NT2/D1 (cell line): Measurements from ENCODE around the gene BSPRY.

Experiments
- DNase-seq: peaks from one replicate; pipeline ENCODE4 v3.0.0-alpha.2; 2011; ENCODE audit warnings: low read depth, low spot score
- H3K27me3 ChIP-seq: 2 replicates; pipeline ENCODE4 v1.6.0; 2011; ENCODE audit warnings: mild to moderate bottlenecking; ENCODE audit not compliant: insufficient read length, insufficient read depth
- H3K36me3 ChIP-seq: 2 replicates; pipeline ENCODE4 v1.6.1; 2011; ENCODE audit warnings: mild to moderate bottlenecking, low read length, mixed read lengths; ENCODE audit not compliant: insufficient read depth, insufficient read length
- H3K4me1 ChIP-seq: 2 replicates; pipeline ENCODE4 v1.5.1; 2011; ENCODE audit not compliant: insufficient read depth, insufficient read length
- H3K4me3 ChIP-seq: 2 replicates; pipeline ENCODE4 v1.5.1; 2011; ENCODE audit warnings: low read depth; ENCODE audit not compliant: insufficient read length
- H3K9ac ChIP-seq: 2 replicates; pipeline ENCODE4 v1.6.0; 2011; ENCODE audit warnings: low read depth; ENCODE audit not compliant: insufficient read length
- H3K9me3 ChIP-seq: 2 replicates; pipeline ENCODE4 v1.5.1; 2011; ENCODE audit warnings: mild to moderate bottlenecking, low read length; ENCODE audit not compliant: insufficient read depth
- SUZ12 ChIP-seq: IDR thresholded peaks from 2 replicates; pipeline ENCODE4 v1.6.1; 2011; ENCODE audit not compliant: insufficient read length, insufficient read depth; ENCODE audit errors: extremely low read depth
- YY1 ChIP-seq: IDR thresholded peaks from 2 replicates; pipeline ENCODE4 v1.6.1; 2011; ENCODE audit not compliant: insufficient read length, insufficient read depth
- ZNF274 ChIP-seq: IDR thresholded peaks from 2 replicates; pipeline ENCODE4 v1.6.1; 2011; ENCODE audit warnings: mild to moderate bottlenecking, low read depth, low read length

The BSPRY gene

GRCh38 chr9:113310538-113310937, 38.8 kb upstream of the BSPRY start:
- DNase-seq: no peak
- Histone ChIP-seq H3K36me3 (no peaks in the 10 kb centered on the region), H3K9me3 (no peaks in the 10 kb centered on the region), H3K27me3 (no peaks in the 10 kb centered on the region), H3K4me1 (peaks cover 3% of the 10 kb centered on the region), H3K9ac (no peak overlapping the region), H3K4me3 (no peak overlapping the region)
- TF ChIP-seq ZNF274: no peak
- TF ChIP-seq YY1: no peak
- TF ChIP-seq SUZ12: no peak

GRCh38 chr9:113311961-113312360, 37.4 kb upstream of the BSPRY start:
- DNase-seq: no peak
- H3K4me1 ChIP-seq: peaks cover 3% of the 10 kb centered on the region
- H3K4me3 ChIP-seq: no peak overlapping the region
- no peaks in the 10 kb centered on the region for H3K36me3 ChIP-seq
- no peaks in the 10 kb centered on the region for H3K27me3 ChIP-seq
- no peak overlapping the region for H3K9ac ChIP-seq
- TF ChIP-seq ZNF274 (no peak), YY1 (no peak), SUZ12 (no peak)
- H3K9me3 ChIP-seq: no peaks in the 10 kb centered on the region

- TF ChIP-seq ZNF274: no peak
- TF ChIP-seq YY1: no peak
- TF ChIP-seq SUZ12: no peak
- Histone ChIP-seq H3K9ac (no peak overlapping the region), H3K36me3 (no peaks in the 10 kb centered on the region), H3K9me3 (no peaks in the 10 kb centered on the region), H3K27me3 (no peaks in the 10 kb centered on the region), H3K4me1 (no peaks in the 10 kb centered on the region), H3K4me3 (no peak overlapping the region)
- DNase-seq: no peak
Observed at GRCh38 chr9:113313261-113313660, 36.1 kb upstream of the BSPRY start.

- Histone ChIP-seq H3K4me1 (no peaks in the 10 kb centered on the region), H3K9me3 (no peaks in the 10 kb centered on the region), H3K36me3 (no peaks in the 10 kb centered on the region), H3K27me3 (no peaks in the 10 kb centered on the region), H3K9ac (no peak overlapping the region), H3K4me3 (no peak overlapping the region)
- TF ChIP-seq YY1 (no peak), ZNF274 (no peak), SUZ12 (no peak)
- DNase-seq: no peak
Observed at GRCh38 chr9:113315231-113315630, 34.1 kb upstream of the BSPRY start.

- Histone ChIP-seq H3K9ac (no peak overlapping the region), H3K36me3 (no peaks in the 10 kb centered on the region), H3K4me1 (no peaks in the 10 kb centered on the region), H3K27me3 (no peaks in the 10 kb centered on the region), H3K4me3 (no peak overlapping the region), H3K9me3 (no peaks in the 10 kb centered on the region)
- TF ChIP-seq SUZ12 (no peak), YY1 (no peak), ZNF274 (no peak)
- DNase-seq: no peak
Observed at GRCh38 chr9:113316030-113316429, 33.3 kb upstream of the BSPRY start.

- DNase-seq: no peak
- no peaks in the 10 kb centered on the region for H3K27me3 ChIP-seq
- H3K9me3 ChIP-seq: no peaks in the 10 kb centered on the region
- no peak overlapping the region for H3K9ac ChIP-seq
- H3K4me3 ChIP-seq: no peak overlapping the region
- H3K36me3 ChIP-seq: no peaks in the 10 kb centered on the region
- H3K4me1 ChIP-seq: no peaks in the 10 kb centered on the region
- TF ChIP-seq YY1: no peak
- no peak for TF ChIP-seq SUZ12
- no peak for TF ChIP-seq ZNF274
Observed at GRCh38 chr9:113317777-113318176, 31.6 kb upstream of the BSPRY start.

- no peak for TF ChIP-seq ZNF274
- TF ChIP-seq SUZ12: no peak
- TF ChIP-seq YY1: no peak
- no peak overlapping the region for H3K9ac ChIP-seq
- no peaks in the 10 kb centered on the region for H3K36me3 ChIP-seq
- H3K4me3 ChIP-seq: no peak overlapping the region
- H3K9me3 ChIP-seq: no peaks in the 10 kb centered on the region
- DNase-seq: no peak
- H3K4me1 ChIP-seq: no peaks in the 10 kb centered on the region
- no peaks in the 10 kb centered on the region for H3K27me3 ChIP-seq
Observed at GRCh38 chr9:113319054-113319453, 30.3 kb upstream of the BSPRY start.

- Histone ChIP-seq H3K4me3 (no peak overlapping the region), H3K9ac (no peak overlapping the region), H3K9me3 (no peaks in the 10 kb centered on the region), H3K4me1 (no peaks in the 10 kb centered on the region), H3K36me3 (no peaks in the 10 kb centered on the region), H3K27me3 (no peaks in the 10 kb centered on the region)
- no peak for DNase-seq
- TF ChIP-seq ZNF274: no peak
- no peak for TF ChIP-seq YY1
- TF ChIP-seq SUZ12: no peak
Observed at GRCh38 chr9:113320051-113320450, 29.3 kb upstream of the BSPRY start.
